Measurements from ENCODE around the gene INSIG1. TPM values are rescaled to one million over a fixed set of nuclear protein-coding genes. Genes with fewer than 3 reads are reported as not detected.

Gene INSIG1
- total RNA-seq, 1 experiment from 2014 or later, result 54.7 TPM

DNA sequence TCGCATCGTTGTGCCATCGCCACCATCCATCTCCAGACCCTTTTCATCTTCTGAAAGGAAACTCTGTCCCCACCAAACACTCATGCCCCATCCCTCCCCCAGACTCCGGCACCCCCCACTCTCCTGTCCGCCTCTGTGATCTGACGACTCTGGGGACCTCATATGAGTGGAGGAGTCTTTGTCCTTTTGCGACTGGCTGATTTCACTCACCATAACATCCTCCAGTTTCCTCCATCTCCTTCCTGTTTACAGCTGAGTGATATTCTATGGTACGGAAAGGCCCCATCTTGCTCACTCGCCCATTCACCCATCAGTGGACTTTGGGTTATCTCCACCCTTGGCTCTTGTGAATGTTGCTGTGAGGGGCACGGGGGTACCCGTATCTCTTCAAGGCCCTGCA is 11.8 kb upstream of the INSIG1 start:
- H3K27me3 ChIP-seq (ENCODE audit: insufficient read depth, low read length), result peaks cover 3% of the 10 kb centered on the region; the same call in 1 of the 2 replicates
- H3K36me3 ChIP-seq (ENCODE audit: control insufficient read depth in 1 of 2, insufficient read depth in 2 of 2, low read length in 2 of 2), result no peaks in the 10 kb centered on the region
- H3K4me2 ChIP-seq (ENCODE audit: low read length), result no peak overlapping the region
- DNase-seq (ENCODE audit: low read depth, low spot score) (no peak), ATAC-seq (no peak)
- H3K9ac ChIP-seq (ENCODE audit: low read length), result no peak overlapping the region
- no peaks in the 10 kb centered on the region for H3K79me2 ChIP-seq (ENCODE audit: insufficient read depth, low read length)
- no peak overlapping the region for H3K4me3 ChIP-seq (replicated peaks in 1 of 2; ENCODE audit: low read depth in 1 of 2, low read length in 2 of 2)
- no peaks in the 10 kb centered on the region for H4K20me1 ChIP-seq (ENCODE audit: insufficient read depth)
- TF ChIP-seq SP1 (IDR thresholded peaks at IDR 0.05; ENCODE audit: low read depth) (no peak), JUND (IDR thresholded peaks at IDR 0.05) (no peak), POLR2AphosphoS5 (IDR thresholded peaks at IDR 0.05; ENCODE audit: low read depth, low read length) (no peak), CEBPB (IDR thresholded peaks at IDR 0.05; ENCODE audit: low read depth) (no peak), EZH2phosphoT487 (IDR thresholded peaks at IDR 0.05; ENCODE audit: borderline replicate concordance) (no peak), ZFX (IDR thresholded peaks at IDR 0.05) (no peak), FOSL1 (IDR thresholded peaks at IDR 0.05; ENCODE audit: low read depth) (no peak), ZNF274 (IDR thresholded peaks at IDR 0.05; ENCODE audit: low read depth, low read length) (no peak), REST (IDR thresholded peaks at IDR 0.05; ENCODE audit: low read depth) (no peak), CTCF (IDR thresholded peaks at IDR 0.05 in 2 of 3, conservative IDR thresholded peaks at IDR 0.05 in 1 of 3; ENCODE audit: borderline replicate concordance in 1 of 3, insufficient read depth in 1 of 3, low read depth in 2 of 3, low read length in 2 of 3) (no peak), TCF7L2 (IDR thresholded peaks at IDR 0.05; ENCODE audit: borderline replicate concordance, extremely low read depth, insufficient read depth, insufficient read length) (no peak), MAX (IDR thresholded peaks at IDR 0.05) (no peak), EGR1 (IDR thresholded peaks at IDR 0.05; ENCODE audit: low read depth) (no peak)
- H3K9me2 ChIP-seq (ENCODE audit: insufficient read depth), result no peaks in the 10 kb centered on the region
- RAD21 ChIA-PET (ENCODE audit: low non-redundant PET in 1 of 2, low total read pairs in 2 of 2, uncharacterized antibody in 2 of 2, unreplicated experiment in 2 of 2), result no interaction called here
- H3K4me1 ChIP-seq (ENCODE audit: control insufficient read depth in 1 of 2, insufficient read depth in 2 of 2, low read length in 2 of 2), result peaks cover 4 to 12% of the 10 kb centered on the region in 2 experiments; a peak in 3 of 4 replicates
- no peak overlapping the region for H2AFZ ChIP-seq (ENCODE audit: low read depth, low read length, poor library complexity, severe bottlenecking)
- no peak overlapping the region for H3K27ac ChIP-seq (ENCODE audit: low read depth, low read length)
- intact Hi-C loops (cut with micrococcal nuclease), result no loop called here
- H3K9me3 ChIP-seq (ENCODE audit: control insufficient read depth in 1 of 2, insufficient read depth in 1 of 2, low read depth in 1 of 2, low read length in 2 of 2), result no peaks in the 10 kb centered on the region
- CTCF ChIA-PET, result no interaction called here
- POLR2A ChIA-PET, result no interaction called here
- BruUV-seq (replicated peaks), result no TSS peak

Data from HCT116 (cell line).